NOMO-1 (cell line): ENCODE results near the gene ZNF567.

Experiments used
- DNase-seq, 2 experiments: peaks; one replicate each; lab custom pipeline; 2025; ENCODE audit not compliant: unreplicated experiment in 2 of 2; lab: John Stamatoyannopoulos, UW

ZNF567 gene

GRCh38 chr19:36750066-36750691, 62.8 kb downstream of the ZNF567 start:
- no peak for DNase-seq
